HG03571 (cell line): ENCODE data around the gene RGS6.

ENCODE experiments used
- ATAC-seq: cut with Tn5 transposase; IDR thresholded peaks from one replicate; pipeline ENCODE4 v1.9.1; 2021; ENCODE audit not compliant: unreplicated experiment

Gene RGS6

DNA sequence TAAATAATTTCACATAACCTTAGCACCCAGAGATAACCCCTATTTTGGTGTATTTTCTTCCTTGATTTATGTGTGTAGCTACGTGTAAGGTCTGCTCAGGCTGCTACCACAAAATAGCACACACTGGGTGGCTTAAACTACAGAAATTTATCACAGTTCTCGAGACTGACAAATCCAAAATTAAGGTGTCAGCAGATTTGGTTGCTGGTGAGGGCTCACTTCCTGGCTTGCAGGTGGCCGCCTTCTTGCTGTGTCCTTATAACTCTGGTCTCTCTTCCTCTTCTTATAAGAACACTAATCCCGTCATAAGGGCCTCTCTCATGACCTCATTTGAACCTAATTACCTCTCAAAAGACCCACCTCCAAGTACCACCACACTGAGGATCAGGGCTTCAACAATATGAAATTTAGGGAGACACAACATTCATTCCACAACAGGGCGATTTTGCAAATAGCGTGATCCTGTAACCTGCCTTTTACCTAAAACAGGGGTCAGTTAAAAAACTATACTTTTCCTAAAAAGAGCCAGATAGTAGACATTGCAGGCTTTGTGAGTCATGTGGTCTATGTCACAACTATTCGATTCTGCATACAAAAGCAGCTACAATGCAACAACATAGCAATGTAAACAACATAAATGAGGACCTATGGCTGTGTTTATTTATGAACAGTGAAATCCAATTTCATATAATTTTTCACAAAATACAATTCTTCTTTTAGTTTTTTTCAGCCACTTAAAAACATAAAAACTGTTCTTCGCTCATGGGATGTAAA lies 589.9 kb downstream of the RGS6 start:
- ATAC-seq: no peak

GRCh38 chr14:72522847-72523246 lies 590.6 kb downstream of the RGS6 start:
- no peak for ATAC-seq

GRCh38 chr14:72523424-72524294 lies 591.4 kb downstream of the RGS6 start:
- ATAC-seq: no peak

- no peak for ATAC-seq
These were observed 592.0 kb downstream of the RGS6 start for GRCh38 chr14:72524295-72524629.

DNA sequence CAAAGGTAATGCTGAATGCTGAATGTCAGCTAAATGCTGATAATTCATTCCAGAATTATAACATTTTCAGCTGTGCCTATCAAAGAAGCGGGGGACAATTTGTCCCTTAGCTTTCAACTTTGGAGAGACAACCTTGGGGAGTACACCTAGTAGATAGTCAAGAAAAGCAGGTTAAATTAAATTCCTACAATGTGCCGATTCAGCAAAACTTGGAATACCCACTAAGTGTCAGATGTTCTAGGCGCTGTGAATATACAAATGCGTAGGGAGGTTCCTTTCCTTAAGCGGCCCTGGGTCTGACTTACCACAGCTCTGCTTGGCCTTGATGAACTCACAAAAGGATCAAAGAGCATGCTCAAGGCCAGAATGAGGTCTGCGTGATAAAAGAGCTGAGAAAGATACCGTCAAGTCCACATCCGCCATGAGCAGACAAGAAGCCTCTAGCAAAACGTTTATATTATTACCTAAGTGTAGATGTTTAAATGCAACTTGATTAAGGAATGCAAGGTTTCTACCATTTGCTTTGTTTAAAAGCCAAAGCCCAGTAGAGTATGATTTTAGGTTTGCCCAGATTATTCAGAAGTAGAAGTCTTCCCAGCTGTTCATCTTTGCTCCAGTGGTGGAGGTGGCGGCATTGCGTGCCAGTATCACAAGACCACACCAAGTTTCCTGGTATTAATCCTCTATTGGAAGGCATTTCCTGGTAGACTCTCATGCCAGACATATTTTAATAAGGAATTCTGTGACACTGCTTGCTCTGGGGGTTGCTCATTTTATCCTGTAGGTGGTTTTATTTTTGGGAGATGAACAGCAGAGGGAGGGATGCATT lies 593.1 kb downstream of the RGS6 start:
- no peak for ATAC-seq

DNA sequence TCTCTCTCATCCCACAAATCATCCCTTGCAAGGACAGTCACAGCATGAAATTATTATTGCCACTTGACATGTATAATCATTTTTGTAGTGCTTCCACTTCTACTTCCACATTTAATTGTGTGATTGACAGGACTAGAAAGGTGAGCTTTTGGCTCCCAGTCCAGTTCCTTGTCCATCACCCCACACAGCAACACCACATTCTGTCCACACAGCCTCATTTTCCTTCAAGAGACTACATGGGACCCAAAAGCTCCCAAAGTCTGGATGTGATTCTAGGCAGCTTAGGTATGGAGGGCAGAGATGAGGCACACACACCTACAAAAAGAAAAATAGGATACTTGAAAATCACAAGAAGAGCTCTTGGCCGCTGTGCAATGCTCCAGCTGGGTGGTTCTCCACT lies 595.4 kb downstream of the RGS6 start:
- ATAC-seq: no peak

GRCh38 chr14:72528059-72528862 lies 596.0 kb downstream of the RGS6 start:
- no peak for ATAC-seq

DNA sequence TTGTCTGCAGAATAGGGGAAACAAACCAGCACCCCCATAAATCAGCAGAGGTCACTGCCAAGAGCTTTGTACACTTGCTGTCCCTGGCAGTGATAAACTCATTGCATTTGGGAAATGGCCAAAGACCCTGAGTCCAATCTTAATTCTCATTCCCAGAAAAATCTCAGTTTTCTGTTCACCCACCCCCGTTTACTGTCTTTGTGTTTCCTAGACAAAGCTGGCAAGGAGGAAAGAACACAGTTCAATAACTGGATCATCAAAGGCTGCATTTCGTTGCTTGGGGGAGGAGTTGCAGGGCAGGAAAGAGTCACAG lies 596.6 kb downstream of the RGS6 start:
- ATAC-seq: no peak

DNA sequence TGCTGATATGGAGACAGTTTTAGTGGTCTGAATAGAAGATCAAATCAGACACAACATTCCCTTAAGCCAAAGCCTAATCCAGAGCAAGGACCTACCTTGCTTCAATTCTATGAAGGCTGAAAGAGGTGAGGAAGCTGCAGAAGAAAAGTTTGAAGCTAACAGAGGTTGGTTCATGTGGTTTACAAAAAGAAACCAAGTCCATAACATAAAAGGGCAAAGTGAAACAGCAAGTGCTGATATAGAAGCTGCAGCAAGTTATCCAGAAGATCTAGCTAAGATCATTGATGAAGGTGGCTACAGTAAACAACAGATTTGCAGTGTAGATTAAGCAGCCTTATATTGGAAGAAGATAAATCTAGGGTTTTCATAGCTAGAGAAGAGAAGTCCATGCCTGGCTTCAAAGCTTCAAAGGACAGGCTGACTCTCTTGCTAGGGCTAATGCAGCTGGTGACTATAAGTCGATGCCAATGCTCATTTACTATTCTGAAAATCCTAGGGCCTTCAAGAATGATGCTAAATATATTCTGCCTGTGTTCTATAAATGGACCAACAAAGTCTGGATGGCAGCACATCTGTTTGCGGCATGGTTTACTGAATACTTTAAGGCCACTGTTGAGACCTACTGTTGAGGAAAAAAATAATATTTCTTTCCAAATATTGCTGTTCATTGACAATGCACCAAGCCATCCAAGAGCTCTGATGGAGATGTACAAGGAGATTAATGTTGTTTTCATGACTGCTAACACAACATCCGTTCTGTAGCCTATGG lies 600.6 kb downstream of the RGS6 start:
- ATAC-seq: no peak

GRCh38 chr14:72535485-72535884 lies 603.3 kb downstream of the RGS6 start:
- no peak for ATAC-seq

GRCh38 chr14:72538387-72538786 lies 606.2 kb downstream of the RGS6 start:
- no peak for ATAC-seq

- ATAC-seq: no peak
These were observed 607.6 kb downstream of the RGS6 start for GRCh38 chr14:72539661-72540315.

GRCh38 chr14:72540836-72541235 lies 608.6 kb downstream of the RGS6 start:
- no peak for ATAC-seq

DNA sequence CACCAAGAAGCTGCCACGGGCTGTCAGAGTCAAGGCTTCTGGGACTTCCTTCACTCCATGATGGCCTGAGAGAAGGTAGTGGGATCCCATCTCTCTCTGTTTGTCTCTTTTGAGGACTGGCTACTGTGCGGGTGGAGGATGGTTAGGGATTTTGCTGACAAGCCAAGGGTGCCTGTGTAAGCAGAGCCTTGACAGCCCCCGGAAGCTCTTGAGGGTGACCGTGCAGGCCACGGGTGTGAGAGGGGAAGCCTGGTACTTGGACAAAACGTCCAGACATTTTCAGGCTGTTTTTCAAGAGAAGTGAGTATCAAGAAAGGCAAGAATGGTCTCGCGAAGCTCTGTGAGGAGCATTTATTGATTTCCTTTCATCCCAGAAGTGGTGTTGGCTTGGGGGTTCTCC lies 609.3 kb downstream of the RGS6 start:
- no peak for ATAC-seq

GRCh38 chr14:72543341-72543740 lies 611.1 kb downstream of the RGS6 start:
- ATAC-seq: no peak

- no peak for ATAC-seq
These were observed 612.6 kb downstream of the RGS6 start for GRCh38 chr14:72544615-72545387.

DNA sequence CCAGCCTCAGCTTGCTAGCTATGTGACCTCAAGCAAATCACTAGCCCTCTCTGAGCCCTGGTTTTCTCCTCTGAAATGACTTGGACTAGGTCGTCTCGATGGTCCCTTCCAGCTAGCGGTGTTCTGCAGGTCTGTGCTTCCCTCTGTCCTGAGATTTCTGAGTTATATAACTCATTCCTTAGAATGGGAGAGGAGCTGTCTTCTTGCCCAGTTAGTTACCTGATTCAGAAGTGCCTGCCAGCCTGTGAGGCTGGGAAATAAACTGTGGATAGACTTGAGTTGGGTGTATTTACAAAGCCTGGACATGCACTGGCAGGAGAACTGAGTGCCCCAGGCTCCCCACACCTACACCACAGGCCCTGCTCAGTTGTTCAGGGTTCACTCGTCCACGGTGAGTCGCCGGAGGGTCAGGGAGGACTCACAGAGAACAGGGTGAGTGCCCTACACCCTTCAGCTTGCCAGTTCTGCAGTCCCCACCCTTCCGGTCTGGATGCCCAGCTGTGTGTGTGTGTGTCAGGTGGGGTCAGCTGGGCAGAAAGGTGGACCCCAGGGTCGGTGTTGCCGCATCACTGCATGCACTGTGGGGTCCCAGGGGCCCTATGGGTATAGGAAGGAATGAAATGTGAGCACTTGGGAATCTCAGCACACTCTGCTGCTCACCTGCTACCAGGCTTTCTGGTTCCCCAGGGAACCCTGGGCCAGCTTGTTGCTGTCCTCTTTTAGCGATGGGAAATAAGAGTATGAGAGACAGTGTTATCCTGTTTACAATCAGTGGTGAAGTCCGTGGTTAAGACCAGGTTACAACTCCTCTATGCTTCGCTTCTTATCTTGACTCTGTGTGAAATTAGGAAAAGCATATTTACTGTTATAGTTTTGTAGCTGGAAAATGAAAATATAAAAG lies 613.4 kb downstream of the RGS6 start:
- no peak for ATAC-seq
